Limb (tissue), 2 donors: ENCODE measurements around the gene FAM81A.

Experiments
- DNase-seq, 2 donors: peaks; one replicate each; pipeline ENCODE4 v3.0.0-alpha.2; 2016; ENCODE audit errors: extremely low spot score in 2 of 2

Gene FAM81A

GRCh38 chr15:59539799-59540198 is 101.8 kb downstream of the FAM81A start:
- DNase-seq: no peak

- no peak for DNase-seq
Observed at GRCh38 chr15:59540654-59541053, 102.7 kb downstream of the FAM81A start.

- no peak for DNase-seq
Observed at GRCh38 chr15:59541750-59542149, 103.8 kb downstream of the FAM81A start.

DNA sequence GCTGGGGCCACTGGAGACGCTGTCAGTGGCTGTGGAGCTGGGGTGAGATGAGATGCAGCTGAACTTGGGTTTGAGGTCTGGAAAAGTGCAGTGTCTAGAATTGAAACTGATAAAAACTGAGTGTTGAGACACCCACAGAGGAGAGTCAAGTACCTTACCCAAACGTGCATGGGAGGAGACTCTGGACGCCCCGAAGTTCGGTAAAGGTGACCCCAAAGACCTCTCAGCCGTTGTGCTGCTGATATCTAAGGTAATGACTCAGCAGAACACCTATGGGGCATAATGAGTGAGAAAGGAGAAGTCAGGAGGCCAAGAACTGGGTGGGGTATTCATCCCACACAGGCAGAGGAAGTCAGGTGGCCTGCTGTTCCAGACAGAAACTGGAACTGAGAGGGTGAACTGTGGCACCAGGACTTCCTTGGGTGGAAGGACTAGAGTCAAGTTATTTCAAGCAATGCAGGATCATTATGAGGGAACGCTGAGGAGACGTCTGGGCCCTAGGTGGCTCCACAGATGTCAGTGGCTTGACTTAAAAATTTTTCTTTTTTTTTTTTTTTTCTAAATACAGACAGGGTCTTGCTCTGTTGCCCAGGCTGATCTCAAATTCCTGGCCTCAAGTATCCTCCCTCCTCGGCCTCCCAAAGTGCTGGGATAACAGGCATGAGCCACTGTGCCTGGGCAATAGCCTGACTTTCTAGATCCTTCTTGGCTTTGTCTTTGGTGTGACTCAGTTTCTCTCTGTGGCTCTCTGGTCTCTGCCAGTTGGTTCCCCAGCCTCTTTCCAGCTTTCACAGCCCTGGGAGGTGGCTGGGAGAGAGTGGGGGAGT is 105.9 kb downstream of the FAM81A start:
- DNase-seq: no peak

GRCh38 chr15:59545573-59545972 is 107.6 kb downstream of the FAM81A start:
- no peak for DNase-seq

GRCh38 chr15:59548501-59549226 is 110.7 kb downstream of the FAM81A start:
- DNase-seq: no peak

DNA sequence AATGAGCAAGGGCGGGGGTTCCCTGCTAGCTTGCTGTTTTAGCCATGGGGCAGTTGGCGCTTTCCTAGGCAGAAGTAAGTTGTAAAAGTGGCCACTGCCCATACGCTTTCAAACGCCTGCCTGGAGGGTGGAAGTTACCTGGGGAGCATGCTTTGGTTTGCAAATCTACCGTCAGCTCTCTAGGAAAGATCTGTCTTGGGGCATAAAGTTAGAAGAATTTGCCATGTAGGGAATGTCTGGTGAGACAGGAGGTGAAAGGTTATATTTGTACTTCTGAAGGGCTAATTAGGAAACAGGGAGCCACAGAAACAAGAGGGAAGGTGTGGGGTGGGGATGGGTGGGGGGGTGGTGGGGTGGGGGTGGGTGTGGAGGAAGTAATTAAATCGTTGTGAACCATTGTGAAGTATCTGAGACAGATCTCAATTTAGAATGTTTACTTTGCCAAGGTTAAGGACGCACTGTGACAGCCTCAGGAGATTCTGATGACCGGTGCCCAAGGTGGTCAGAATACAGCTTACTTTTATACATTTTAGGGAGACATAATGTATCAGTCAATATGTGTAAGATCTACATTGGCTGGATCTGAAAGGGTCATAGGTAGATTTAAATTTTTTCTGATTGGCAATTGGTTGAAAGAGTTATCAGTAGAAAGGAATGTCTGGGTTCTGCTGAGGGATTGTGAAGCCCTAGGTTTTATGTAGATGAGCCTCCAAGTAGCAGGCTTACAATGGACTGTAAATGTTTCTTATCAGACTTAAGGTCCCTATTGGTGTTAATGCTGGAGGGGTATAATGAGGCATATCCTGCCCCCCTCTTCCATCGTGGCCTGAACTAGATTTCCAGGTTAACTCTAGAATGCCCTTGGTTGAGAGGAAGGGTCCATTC is 111.6 kb downstream of the FAM81A start:
- DNase-seq: no peak

- DNase-seq: no peak
Observed at GRCh38 chr15:59550530-59550929, 112.5 kb downstream of the FAM81A start.

- DNase-seq: no peak
Observed at GRCh38 chr15:59550956-59551355, 113.0 kb downstream of the FAM81A start.

GRCh38 chr15:59553879-59554735 is 116.1 kb downstream of the FAM81A start:
- no peak for DNase-seq

DNA sequence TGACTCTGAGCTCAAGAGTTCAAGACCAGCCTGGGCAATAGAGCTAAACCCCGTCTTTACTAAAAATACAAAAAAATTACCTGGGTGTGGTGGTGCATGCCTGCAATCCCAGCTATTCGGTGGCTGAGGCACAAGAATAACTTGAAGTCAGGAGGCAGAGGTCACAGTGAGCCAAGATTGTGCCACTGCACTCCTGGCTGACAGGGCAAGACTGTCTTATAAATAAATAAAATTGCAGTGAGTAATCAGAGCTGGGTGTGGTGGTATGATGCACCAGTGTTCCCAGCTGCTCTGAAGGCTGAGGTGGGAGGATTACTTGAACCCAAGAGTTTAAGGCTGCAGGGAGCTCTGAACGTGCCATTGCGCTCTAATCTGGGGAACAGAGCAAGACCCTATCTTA is 117.7 kb downstream of the FAM81A start:
- DNase-seq: no peak

GRCh38 chr15:59556380-59556779 is 118.4 kb downstream of the FAM81A start:
- no peak for DNase-seq

DNA sequence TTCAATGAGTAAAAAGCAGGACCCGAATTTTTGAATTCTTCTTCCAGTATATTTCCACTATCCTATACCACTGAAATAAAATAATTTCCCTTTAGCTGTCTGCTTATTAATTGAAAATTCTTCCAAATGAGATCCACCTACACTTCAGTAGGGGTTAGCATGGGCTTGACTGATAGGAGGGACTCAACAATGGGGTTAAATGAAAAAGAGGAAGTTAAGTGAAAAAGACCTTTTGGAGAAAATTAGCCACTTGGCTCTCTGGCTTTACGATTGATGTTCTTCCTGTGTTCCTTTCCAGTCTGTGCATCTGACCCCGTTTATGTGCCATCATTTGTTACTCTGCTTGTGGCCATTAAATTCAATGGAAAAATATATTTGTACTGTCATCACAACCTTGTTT is 119.6 kb downstream of the FAM81A start:
- DNase-seq: no peak

DNA sequence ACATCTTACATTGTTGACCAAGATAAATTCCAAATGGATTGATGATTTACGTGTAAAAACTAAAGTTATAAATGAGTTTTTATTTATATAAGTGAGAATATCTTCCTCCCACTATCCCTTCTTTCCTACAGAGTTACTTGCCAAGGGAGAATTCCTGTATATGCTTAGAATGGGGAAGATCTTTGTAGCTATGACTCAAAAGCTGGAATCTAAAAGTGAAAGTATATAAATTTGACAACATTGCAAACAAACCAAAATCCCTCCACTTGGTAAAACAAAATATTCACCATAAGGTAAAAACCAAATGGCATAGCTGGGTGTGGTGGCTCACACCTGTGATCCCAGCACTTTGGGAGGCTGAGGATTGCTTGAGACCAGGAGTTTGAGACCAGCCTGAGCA is 120.9 kb downstream of the FAM81A start:
- DNase-seq: no peak

DNA sequence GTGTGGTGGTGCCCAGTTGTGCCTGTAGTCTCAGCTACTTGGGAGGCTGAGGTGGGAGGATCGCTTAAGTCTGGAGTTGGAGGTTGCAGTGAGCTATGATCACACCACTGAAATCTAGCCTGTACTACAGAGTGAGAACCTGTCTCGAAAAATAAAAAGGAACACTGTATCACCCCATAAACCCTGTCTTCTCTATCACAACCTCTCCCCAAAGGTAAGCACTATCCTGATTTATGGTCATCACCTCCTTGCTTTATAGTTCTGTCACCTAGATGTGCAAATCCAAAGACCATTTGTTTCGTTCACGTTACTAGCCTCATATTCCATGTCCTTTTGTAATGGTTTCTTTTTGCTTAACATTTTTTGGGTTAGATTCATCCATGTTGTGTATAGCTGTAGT is 123.6 kb downstream of the FAM81A start:
- no peak for DNase-seq

DNA sequence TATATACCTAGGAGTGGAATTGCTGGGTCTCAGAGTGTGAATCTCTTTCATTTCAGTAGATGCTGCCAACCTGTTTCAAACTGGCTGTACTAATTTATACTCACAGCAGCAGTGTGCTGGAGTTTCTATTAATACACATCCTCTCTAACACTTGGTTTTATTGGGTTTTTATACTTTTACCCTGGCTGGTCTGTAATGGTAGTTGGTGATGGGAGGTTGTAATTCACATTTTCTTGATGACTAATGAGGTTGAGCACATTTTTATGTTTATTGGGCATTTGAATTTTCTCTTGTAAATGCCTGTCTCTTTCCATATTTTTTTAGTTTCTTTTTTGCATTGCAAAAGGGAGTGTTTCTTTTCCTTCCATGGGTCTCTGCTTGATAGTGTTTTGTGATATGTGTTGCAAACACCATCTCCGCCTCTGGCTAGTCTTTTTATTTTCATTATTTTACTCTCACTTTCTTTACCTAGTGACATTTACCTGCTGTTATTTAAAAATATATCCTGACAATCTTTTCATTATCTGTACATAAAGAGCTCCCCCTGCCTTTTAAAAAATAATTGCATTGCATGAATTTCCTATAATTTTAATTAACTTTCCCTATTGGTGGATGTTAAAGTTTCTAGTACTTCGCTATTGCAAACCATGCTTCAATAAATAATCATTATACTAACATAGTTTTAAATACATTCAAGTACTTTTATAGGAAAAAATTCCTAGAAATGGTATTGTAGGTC is 124.6 kb downstream of the FAM81A start:
- DNase-seq: no peak

DNA sequence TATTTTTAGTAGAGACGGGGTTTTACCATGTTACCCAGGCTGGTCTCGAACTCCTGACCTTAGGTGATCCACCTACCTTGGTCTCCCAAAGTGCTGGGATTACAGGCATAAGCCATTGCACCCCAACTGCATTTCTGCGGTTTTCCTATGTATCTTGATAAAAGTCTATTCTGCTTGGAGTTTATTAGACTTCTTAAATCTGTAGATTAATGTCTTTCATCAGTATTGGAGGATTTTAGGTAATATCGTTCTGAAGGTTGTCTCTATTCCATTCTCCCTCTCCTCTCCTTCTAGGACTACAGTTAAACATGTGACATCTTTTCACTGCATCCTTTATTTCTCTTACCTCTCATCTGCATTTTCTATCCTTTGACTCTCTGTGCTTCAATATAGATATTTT is 127.3 kb downstream of the FAM81A start:
- DNase-seq: no peak

GRCh38 chr15:59567324-59567723 is 129.3 kb downstream of the FAM81A start:
- no peak for DNase-seq

DNA sequence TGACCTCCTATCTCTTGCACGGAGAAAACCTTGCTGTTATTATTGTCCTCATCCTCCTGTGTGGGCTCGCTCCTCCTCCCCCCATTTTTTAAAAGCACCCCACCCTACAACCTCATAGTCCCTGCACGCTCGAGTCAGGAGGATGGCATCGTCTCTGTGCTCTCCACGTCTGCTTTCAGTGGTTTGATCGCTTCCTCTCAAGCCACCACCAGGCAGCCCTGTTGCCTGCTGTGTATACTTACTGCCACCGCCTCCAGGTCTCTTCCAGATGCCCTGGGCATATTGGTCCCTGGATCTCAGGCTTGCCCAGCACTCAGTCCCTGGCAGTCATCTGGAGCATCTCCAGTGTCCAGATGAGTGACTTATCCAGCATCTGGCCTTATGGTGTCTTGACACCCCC is 131.5 kb downstream of the FAM81A start:
- DNase-seq: no peak

DNA sequence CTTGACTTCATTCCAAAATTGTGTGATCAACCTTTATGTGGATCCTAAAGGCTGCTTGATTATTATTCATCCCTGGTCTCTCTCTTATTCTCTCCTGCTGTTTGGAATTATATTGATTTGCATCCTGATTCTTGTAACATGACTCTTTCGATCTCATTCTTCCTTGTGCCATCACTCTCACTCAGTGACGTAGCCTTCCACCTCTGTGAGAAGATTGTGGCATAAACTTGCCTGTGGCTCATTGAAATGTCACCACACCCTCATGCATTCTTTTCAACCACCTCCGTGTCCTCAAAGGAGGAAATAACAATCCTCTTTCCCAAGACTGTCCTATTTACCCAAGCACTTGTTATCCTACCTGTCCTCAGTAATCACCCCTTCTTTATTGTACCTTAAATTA is 132.3 kb downstream of the FAM81A start:
- DNase-seq: no peak
